ENCODE results near the gene TRABD2B.

The TRABD2B gene

DNA sequence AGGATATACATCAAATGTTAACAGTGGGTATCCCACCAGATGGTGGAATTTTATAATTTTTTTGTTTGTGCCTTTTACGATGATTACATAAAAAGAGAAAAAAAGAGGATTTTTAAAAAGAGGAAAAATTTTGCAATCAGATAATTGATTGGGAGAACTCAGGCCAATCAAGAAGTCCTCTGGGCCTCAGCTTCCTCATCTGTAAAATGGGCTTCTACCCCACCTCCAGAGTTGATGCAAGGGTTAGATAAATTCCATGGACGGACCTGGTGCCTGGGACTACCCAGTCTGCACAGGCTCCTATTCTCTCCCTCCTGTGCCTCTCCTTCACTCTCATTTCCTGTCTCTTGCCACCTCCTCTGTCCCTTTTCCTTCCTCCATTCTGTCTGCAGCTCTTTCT is 88.9 kb downstream of the TRABD2B start:
- TF ChIP-seq, protein P1, sequence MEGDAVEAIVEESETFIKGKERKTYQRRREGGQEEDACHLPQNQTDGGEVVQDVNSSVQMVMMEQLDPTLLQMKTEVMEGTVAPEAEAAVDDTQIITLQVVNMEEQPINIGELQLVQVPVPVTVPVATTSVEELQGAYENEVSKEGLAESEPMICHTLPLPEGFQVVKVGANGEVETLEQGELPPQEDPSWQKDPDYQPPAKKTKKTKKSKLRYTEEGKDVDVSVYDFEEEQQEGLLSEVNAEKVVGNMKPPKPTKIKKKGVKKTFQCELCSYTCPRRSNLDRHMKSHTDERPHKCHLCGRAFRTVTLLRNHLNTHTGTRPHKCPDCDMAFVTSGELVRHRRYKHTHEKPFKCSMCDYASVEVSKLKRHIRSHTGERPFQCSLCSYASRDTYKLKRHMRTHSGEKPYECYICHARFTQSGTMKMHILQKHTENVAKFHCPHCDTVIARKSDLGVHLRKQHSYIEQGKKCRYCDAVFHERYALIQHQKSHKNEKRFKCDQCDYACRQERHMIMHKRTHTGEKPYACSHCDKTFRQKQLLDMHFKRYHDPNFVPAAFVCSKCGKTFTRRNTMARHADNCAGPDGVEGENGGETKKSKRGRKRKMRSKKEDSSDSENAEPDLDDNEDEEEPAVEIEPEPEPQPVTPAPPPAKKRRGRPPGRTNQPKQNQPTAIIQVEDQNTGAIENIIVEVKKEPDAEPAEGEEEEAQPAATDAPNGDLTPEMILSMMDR (IDR thresholded peaks at IDR 0.05; ENCODE audit: insufficient read depth, low read depth, low read length, missing control alignments): no peak
- no peak for DNase-seq (ENCODE audit: low read depth)
- H3K4me3 ChIP-seq (ENCODE audit: low read length): no peak overlapping the region

DNA sequence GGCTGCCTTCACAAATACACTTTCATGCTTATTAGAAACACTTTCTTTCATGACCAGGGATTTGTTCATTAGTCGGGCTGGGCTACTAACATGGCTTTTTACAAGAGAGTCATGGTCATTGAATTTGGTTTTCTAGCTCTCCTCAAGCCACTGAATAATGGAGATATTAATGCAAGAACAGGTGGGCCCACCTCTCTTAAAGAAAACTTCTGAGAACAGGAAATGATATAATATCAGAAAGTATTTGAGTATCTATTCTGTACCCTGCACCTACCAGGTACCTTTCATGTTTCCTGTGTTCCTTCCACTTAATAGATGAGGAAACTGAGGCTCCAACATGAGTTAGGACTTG is 90.0 kb downstream of the TRABD2B start:
- no peak overlapping the region for H3K4me3 ChIP-seq (ENCODE audit: low read length)
- no peak for DNase-seq (ENCODE audit: low read depth)
- TF ChIP-seq, protein P1 (IDR thresholded peaks at IDR 0.05; ENCODE audit: insufficient read depth, low read depth, low read length, missing control alignments): no peak

DNA sequence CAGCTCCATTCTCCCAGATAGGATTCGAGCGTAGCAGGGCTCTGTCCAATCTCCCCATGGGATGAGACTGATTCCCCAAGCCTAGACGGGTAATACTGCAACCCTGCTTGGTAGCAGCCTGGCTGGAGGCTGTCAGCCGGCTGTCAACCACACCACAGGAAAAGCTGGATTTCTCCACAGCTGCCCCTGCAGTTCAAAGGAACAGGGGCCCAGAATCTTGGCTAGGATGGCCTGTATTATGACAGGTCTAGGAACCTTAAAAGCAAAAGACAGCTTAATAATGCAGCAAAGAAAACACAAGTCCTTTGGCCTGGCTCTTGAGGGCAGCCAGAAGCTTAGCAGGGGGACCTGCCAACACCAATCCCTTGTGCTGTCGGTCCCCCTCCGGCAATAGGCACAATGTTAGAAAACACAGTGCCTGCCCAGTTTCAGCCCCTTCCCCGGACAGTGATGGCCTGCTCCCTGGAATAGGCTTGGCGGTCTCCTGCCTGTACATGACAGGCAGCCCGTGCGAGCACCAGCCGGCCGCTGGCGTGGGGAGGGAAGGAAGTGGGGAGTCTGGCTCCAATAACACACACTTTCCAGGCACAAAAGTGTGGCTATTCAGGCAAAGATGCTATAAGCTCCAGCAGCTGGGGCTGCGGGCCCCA is 90.5 kb downstream of the TRABD2B start:
- H3K4me3 ChIP-seq (ENCODE audit: low read length): no peak overlapping the region
- no peak for DNase-seq (ENCODE audit: low read depth)
- TF ChIP-seq, protein P1 (IDR thresholded peaks at IDR 0.05; ENCODE audit: insufficient read depth, low read depth, low read length, missing control alignments): no peak

DNA sequence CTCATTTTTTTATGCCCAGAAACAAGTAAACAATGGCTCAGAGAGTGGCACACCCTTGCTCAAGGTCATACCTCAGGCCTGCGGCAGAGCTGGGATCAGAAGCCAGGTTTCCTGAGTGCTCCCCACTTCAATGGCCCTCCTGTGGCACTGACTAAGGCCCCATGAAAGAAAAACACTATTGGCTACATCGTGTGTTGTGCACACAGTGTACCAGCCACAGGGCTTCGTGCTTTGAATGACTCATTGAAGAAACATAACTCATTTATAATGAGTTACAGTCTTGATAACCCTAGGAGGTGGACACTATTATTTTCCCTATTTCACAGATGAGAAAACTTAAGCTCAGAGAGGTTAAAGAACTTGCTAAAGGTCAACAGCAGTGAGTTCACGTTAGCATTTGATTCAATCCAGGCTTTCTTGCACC is 91.2 kb downstream of the TRABD2B start:
- H3K4me3 ChIP-seq (ENCODE audit: low read length): no peak overlapping the region
- TF ChIP-seq, protein P1 (IDR thresholded peaks at IDR 0.05; ENCODE audit: insufficient read depth, low read depth, low read length, missing control alignments): no peak
- peak; percentile 55 for DNase-seq (ENCODE audit: low read depth)

DNA sequence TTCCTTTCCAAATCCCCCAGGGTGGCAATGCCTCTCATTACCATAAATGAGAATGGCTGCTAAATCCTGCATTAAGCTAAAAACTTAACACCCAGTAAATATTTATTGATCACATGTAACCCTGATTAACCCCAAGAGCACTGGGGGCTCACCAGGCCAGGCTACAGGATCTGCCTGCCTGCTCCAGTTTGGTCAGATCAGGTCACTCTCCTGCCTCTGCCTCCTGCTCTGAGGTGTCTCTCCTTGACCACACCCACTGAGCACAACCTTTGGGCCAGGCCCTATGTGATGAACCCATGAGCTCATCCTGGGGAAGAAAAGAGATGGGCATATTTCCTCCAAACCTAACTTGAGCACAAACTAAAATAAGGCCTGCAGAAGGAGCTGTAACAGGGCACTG is 93.5 kb downstream of the TRABD2B start:
- H3K4me3 ChIP-seq (ENCODE audit: low read length): no peak overlapping the region
- TF ChIP-seq, protein P1 (IDR thresholded peaks at IDR 0.05; ENCODE audit: insufficient read depth, low read depth, low read length, missing control alignments): no peak
- DNase-seq (ENCODE audit: low read depth): no peak

DNA sequence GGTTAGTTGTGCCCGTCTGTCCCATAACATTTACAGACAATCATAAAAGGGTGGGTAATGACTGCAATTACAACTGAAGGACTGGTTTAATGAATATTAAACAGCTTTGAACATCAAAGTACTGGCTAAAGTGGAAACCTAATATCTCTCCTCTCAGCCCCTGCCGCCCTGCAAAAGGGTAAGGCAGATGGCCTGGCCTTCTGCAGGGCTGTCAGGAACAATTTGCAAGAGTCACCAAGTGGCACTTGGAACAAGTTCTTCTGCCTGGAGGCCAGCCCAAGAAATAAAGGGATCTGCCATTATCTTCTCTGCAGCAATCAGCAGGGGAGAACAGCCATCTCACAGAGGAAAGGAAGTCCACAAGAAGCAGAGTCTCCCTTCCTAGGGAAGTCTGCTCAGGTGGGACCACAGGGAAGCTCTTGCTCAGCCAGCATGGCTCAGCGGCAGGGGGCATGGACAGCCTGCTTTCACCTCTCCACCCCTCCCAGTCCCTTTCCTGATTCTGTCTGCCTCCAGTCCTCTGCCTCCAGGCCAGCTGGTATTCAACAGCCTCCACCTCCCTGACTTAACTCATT is 96.1 kb downstream of the TRABD2B start:
- H3K4me3 ChIP-seq (ENCODE audit: low read length): no peak overlapping the region
- no peak for DNase-seq (ENCODE audit: low read depth)
- TF ChIP-seq, protein P1 (IDR thresholded peaks at IDR 0.05; ENCODE audit: insufficient read depth, low read depth, low read length, missing control alignments): no peak
